HG02610 (cell line): Measurements from ENCODE around the gene FAM181A.

ENCODE experiments used
- ATAC-seq: cut with Tn5 transposase; IDR thresholded peaks from one replicate; pipeline ENCODE4 v1.9.1; 2021; ENCODE audit warnings: mild to moderate bottlenecking, moderate library complexity; ENCODE audit not compliant: unreplicated experiment

Gene FAM181A

DNA sequence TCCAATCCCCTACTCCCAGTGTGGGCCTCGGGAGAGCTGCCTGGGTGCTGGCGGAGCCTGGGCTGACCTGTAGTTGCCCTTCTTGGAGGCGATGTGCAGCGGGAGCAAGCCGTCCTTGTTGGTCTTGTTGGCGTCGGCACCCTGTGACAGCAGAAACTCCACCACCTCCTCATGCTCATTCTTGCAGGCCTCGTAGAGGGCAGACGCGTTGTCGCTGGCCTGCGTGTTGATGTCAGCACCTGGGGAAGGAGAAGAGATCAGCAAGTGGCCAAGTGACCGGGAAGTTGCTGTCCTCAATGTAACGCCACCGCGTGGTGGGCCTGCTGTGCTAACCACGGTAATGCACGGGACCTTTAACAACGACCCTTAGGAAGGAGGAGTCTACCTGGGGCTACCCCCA lies 20.1 kb downstream of the FAM181A start:
- ATAC-seq: no peak

DNA sequence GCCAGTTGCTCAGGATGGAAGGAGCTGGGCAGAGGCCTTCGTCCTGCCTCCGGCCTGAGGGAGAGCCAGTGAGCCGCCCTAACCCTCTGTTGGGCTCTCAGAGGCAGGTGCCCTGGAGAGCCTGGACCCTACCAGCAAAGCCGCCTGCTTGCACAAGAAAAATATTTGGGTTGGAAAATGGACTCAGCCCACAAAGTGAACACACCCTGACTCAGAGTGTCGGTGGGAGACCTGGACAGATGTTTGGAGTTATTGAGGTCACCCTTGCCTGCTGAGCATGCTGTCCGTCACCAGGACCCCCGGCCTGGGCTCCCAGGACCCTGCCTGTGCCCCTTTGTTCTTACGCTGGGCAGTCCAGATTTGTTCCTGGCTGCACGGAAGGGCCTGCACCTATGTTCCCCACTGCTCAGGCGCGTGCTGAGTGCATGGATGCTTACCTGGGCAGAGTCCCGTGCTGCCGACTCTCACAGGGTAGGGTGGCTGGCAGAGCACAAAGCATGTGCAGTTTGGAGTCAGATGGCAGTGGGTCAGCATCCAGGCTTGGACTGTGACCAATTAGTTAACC lies 22.4 kb downstream of the FAM181A start:
- no peak for ATAC-seq

DNA sequence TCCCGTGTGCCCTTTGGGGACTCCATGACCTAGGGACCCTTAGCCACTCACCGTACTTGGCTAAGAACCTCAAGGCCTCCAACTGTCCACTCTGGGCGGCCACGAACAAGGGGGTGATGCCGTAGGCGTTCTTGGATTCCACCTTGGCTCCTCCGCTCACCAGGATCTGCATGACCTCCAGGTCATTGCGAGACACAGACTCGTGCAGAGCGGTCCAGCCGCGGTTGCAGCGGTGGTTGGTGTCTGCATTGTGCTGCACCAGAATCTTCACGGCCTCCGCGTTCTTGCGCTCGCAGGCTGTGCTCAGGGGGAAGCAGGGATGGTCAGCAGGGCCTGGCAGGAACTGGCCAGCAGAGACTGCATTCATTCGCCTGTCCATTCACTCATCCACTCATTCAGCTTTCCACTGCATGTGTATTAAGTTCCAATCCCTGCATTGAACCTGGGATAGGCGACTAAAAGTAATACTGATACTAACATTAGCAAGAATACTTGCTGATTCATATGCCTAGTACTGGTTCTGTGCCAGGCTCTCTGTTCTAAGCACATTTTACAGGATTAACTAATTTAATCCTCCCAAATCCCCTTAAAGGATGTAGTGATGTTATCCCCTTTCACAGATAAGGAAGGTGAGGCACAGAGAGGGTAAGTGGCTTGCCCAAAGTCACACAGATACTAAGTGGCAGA lies 23.9 kb downstream of the FAM181A start:
- no peak for ATAC-seq

DNA sequence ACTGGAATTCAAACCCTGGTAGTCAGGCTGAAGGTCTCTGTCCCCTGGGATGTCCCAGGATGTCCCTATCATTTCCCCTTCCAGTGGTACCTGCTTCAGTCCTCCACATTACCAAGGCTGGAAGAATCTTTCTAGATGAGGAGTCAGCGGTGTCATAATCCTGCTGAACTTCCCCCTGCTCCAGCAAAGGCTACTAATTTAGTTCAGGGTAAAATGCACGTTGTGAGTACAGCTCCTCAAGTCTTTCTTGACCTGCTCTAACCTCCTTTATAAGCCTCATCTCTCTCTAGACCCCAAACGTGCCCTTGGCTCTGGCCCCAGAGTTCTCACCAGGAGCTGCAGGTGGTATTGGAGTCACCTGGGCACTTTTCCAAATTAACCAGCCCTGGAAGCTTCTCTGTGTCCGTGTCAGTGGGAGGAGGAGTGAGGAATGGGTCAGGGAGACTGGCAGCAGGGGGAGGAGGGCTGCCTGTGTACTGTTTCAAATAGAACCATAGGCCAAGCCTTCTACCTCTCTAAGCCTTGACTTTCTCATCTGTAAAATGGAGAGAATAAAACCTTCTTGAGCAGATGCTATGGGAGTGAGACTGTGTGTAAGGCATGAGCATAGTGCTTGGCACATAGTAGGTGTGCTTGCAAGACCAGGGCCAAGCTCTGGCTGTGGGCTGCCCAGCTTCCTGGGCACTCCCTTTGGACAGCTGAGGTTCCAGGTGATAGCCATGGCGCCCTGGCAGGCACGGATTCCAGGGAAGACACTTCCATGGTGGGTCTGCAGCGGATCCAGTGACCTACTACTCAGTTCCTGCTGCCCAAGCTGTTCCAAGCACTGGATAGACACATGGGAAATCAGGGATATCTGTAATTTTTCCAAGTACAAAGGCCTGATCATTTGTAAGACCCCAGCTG lies 24.7 kb downstream of the FAM181A start:
- no peak for ATAC-seq

DNA sequence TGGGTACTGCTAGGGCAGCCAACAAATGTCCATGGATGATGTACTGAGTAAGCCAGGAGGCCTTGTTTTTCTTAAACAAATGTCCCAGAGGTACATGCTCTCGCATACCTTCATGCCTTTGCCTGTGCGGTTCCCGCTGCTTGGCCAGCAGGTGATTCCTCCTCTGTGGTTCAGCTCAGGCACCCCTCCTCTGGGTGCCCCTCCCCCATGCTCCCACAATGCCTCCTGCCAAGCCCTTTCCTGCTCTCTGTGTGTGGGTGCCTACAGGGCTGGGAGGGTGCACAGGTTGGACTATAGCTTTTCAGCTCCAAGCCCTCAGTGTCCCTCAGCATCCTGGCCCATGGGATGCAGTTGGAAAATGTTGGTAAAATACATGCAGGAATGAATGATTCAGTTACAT lies 25.7 kb downstream of the FAM181A start:
- no peak for ATAC-seq

DNA sequence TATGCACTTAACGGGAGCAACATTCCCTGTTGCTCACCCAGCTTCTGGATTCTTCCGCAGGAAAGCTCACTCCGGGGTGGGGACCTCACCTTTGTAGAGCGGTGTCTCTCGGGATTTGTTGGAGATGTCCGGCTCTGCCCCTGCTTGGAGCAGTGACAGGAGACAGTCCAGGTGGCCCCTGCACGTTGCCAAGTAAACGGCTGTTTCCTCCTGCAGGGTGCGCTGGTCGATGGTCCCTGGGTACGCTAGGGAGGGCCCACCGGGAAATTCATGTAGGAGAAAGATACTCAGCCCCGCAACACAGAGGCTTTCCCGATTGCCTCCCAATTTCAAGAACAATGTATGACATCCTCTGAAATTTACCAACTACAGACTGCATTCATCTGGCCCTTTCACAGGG lies 26.1 kb downstream of the FAM181A start:
- ATAC-seq: no peak

DNA sequence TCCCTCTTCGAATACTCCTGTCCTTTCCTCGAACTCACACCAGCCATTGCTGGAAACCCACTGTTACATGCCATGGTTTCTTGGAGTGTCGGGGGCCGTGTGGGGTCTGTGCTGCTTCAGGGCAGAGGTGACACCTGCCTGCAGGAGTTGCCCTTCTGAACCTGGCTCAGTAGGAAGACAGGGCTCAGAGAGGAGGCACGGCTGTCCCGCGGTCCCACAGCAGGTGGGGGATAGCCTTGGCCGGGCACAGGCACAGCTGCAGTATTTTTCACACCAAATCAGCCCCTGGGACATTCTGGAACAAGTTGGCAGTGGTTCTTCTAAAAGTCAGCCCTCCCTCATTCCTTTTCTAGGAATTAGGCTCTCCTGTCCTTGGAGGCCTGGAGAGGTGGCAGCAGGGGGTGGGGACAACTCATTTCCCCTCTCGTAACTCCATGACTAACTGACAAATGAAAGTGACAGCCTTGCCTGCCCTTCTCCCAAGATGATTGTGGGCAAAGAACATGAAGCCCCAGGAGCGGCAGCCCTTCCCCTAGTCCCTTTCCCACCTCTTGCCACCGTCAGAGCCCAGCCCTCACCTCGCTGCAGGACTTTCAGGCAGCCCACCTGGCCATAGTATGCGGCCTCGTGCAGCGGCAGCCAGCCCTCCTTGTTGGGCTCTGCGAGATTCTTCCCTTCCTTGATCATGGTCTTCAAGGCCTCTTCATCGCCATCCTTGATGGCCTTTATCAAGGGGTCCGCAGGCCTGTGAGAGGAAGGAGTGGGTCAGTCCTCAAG lies 26.8 kb downstream of the FAM181A start:
- ATAC-seq: no peak

DNA sequence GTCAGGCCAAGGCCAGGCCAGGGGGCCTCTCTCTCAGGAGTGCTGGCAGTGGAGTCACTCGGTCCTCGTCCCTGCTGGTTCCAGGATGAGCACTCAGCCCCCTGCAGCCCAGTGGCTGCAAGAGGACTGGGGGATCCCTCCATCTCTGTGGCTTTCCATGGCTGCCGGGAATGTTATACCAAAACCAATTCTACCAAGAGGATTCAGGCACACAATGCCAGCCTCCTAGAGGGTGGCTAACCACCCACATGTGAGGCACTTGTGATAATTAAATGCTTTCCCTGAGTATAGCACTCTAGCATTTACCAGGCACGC lies 27.3 kb downstream of the FAM181A start:
- no peak for ATAC-seq

DNA sequence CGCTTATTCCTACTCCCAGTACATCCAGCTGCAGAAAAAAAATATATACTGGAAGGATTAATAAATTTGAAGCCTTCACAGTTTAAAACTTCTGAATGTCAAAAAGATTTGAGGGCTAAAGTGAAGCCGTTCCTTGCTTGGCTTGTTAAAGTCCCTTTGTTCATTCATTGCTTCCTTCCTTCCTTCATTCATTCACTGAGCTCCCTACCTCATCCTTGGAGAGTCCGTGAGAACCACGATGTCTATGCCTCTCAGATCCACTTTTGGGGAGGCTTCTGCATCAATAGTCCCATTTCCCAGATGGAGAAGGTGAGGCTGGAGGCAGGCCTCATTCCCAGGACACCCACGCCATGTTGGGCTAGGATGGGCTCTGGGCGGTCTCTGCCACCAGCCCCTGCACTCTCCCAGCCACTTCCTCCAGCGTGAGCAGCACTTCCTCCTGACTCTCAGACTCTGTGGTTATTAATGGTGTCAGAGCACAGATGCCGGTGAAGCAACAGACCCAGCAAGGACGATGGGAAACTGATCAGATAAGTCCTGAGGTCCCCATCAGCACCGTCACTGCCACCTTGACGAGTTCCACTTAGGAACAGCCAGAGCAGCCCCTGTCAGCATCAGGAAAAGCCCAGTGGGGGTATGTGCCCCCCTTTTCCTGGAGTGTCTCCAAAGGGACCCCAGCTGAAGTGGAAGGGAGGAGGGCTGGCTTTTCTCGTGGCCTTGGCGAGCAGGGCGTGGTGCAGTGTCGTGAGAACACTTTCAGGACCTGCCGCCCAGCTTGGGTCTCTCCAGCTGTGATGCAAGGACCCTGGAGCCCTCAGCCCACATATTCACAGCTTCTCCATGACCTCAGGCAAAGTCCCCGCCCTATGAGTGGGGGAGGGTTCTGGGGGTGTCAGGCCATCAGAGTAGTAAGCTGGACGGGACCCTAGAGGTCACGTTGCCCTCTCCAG lies 28.0 kb downstream of the FAM181A start:
- ATAC-seq: no peak

DNA sequence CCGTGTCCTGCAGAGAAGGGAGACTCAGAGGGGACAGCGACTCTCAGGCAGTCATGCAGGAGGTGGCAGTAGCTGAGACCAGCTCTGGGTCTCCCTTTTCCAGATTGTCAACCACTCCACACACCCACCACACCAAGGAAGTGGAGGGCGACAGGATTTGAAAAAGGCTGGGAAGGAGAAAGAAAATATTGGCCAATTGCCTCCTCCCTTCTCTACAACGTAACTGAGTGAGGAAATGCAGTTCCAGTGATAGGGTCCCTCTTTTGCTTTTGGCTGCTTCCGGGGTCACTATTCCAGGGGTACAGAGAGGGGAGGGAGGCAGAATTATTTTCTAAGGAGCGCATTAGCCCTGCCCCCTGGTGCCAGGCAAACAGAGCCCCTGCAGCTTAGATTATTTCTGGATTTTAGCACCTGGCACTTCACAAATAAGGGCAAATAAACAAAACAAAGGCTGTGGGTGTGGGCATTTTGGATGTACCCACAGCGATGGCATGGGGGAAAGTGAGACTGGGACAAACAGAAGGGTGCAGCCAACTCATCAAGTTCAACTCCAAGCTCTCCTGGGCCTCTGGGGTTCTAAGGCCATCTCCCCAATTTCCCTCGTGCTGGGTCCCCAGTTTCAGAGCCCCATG lies 28.8 kb downstream of the FAM181A start:
- no peak for ATAC-seq

DNA sequence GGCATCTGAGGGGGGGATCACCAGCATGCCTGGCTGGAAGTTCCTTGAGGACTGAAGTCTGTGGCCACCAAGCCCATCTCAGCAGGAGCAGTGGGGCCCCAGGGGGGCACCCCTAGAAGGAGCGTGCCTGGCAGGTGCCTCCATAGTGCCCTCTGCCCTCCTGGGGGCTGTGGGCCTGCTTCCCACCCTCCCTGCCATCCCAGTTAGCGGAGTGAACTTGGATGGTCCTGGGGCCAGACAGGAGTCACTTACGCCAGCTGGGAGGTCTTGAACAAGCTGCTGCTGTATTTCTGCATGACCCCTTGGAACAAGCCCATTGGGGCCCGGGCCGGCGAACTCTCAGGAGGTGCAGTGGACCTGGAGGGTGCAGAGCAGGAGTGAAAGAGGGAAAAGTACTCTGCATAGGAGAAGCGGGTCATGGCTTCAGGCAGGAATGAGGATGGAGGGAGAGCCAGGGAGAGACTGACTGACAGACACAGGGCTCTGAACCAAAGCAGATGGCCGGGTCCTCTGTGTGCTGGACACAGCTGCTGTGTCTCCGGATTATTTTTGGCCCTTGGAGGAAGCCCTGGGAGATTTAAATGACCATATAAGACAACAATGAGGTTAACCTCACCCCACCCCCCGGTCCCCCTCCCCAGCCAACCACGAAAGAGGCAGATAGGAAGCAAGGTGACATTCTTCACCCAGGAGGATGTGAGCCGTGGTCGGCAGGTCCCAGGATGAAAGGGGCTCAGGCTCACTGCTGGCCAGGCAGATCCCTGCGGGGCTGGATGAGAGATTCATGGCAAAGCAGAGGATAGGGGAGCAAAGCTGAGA lies 29.6 kb downstream of the FAM181A start:
- ATAC-seq: no peak

DNA sequence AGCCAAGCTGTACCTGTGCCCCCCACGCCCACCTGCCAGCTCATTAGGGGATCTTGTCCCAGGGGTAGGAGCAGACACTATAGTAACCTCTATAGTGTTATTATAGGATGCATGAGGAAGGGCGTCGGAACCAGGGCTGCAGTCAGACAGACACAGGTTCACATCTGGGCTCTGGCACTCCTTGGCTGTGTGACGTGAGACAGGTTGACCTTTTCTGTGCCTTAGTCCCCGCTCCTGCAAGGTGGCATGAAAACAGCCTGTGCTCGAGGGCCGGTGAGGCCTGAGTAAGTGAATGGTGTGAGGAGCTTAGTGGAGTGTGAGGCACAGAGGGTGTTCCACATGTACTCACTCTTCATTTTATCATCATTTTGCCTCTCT lies 30.2 kb downstream of the FAM181A start:
- ATAC-seq: no peak

DNA sequence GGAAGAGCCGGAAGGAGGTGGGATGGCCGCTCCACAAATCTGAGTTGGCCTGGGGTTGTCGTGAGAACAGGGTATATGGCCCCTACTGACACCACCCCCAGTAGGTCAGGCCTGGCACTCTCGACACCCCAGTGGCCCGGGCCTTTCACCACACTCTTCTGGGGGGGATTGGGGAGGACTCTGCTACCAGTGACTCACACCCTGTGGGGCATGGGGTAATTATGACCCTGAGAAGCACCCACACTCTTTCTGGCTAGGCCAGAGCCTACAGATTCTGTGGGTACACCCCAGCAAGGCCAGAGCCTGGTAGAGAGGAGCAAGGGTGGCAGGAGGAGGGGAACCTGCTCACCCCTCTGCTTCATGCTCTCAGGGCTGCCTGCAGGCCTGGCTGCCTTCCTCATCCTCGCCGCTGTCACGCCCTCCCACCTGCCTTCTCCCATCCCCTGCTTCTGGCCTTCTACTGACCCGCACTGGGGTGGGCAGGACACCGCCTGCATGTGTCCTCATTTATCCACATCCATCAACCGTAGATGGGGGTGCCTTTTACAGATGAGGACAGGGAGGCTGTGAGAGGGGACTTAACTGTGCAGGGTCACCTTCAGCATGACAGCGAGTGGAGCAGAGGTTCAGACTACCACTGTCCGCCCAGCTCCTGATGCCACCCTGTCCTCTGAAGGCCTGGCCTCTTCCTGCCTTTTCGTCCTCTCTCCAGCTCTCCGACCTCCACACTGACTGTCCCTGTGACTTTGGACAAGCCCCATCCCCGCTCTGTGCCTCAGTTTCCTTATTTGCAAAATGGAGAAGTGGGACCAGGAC lies 30.8 kb downstream of the FAM181A start:
- ATAC-seq: no peak

DNA sequence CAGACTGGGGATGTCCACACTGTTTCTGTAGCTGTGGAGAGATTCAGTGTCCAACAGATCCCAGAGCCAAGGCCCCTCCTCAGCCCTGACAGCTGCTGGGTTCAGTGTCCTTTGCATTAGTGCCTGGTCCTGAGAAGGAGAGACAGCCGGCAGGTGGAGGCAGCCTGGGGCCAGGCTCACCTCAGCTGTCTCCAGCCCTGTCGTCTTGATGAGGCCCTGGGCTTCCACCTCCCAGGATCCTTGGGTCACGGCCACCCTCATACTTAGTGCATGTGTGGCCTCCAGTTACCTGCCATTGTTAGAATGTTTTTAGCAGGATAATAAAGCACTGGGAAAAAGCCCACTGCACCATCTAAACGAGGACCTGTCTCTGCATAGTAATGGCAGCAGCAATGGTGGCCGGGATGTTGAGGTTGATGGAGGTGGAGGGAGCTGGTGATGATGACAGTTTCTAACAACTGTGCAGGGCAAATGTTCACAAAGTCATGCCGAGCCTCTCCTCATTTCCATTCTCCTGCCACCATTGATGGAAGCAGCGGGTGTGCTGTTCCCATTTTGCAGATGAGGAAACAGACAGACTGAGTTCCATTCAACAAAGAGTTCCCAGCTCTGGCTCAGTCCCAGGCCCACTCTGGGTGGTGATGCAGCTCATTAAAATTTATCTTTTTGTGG lies 31.6 kb downstream of the FAM181A start:
- no peak for ATAC-seq

DNA sequence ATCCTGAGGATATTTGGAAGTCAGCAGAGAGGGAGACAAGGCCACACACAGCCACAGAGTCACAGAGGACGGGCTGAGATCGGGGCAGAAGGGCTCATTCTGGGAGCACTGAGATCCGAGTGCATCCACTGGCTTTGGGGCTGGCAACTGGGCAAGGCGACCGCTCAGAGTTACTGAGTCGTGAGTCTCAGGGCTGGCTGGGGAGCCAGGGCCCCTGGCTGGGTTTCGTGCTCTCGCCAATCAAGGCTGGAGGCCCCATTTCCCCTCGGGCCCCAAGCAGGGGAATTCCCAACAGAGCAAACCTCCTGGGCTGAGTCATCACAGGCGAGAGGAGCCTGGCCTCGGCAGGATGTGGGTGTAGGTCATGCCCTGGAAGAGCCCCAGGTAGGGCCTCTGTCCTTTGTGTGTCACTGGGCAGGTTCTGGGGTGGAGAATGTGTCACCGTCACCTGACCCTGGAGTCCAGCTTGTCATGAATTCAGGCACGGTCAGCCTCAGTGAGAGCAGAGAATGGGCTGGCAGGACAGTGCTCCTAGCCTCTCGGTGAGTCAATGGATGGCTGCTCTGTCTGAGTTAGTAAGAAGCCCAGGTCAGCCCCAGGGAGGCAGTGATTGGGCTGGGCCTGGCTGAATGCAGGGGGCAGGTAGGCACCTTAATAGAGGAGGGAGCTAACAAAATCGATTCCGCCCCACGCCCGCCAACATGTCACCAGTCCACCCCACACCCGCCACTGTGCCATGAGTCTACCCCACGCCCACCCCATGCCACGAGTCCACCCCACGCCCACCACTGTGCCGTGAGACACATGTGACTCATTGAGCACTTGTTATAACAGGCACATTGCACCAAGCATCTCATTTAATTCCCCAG lies 32.3 kb downstream of the FAM181A start:
- ATAC-seq: peak; percentile 84

DNA sequence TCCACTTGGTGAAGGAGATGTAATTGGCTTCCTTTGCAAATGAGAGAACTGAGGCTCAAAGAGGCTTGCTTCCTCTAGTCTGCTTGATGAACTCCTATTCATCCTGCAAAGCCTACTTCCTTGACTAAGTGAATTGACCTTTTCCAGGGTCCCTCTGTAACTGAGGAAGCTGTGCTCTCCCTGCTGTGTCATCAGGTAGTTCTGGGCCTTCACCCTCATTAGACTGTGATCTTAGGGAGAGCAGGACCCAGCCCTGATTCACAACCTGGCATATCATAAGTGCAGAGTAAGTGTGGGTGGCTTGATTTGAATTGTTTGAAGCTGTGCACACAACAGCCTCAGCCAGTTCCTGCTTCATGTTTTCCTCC lies 32.9 kb downstream of the FAM181A start:
- no peak for ATAC-seq
